22Rv1 (cell line): ENCODE measurements around the gene PKN1.
"Not testable (repeated sequence)": the region's sequence is repeated elsewhere in the genome, so short reads cannot be mapped to it uniquely, and the experiment has no call there.

ENCODE experiments used
- H3K27ac ChIP-seq: fragments of 450-650 bp; 2 replicates; pipeline ENCODE4 v1.5.1; 2017
- ZFX ChIP-seq: fragments of 450-650 bp; IDR thresholded peaks from 2 replicates; pipeline ENCODE4 v1.6.1; 2017; ENCODE audit warnings: antibody characterized with exemption, borderline replicate concordance
- TF ChIP-seq, protein P1 (sequence below): fragments of 450-650 bp; IDR thresholded peaks from 2 replicates; pipeline ENCODE4 v1.5.1; 2017; ENCODE audit warnings: mild to moderate bottlenecking

Gene PKN1

DNA sequence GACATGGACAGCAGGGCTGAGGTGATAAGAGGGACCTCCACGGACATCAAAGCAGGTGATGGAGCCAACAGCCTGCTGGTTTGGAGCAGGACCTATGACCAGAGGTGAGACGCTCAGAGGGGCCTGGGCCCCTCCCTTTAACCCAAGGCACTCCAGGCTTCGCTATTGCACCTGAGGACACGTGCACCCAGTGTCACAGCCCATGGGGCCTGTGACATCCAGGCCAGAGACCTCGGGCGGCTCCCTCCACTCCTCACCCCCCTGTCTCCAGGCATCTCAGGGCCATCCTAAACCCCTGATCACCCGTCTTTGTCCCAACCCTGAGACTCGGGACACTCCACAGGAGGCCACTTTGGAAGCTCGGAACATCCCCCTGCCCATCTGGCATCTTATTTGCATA, 38.9 kb upstream of the PKN1 start:
- TF ChIP-seq ZFX: no peak
- TF ChIP-seq, protein P1, sequence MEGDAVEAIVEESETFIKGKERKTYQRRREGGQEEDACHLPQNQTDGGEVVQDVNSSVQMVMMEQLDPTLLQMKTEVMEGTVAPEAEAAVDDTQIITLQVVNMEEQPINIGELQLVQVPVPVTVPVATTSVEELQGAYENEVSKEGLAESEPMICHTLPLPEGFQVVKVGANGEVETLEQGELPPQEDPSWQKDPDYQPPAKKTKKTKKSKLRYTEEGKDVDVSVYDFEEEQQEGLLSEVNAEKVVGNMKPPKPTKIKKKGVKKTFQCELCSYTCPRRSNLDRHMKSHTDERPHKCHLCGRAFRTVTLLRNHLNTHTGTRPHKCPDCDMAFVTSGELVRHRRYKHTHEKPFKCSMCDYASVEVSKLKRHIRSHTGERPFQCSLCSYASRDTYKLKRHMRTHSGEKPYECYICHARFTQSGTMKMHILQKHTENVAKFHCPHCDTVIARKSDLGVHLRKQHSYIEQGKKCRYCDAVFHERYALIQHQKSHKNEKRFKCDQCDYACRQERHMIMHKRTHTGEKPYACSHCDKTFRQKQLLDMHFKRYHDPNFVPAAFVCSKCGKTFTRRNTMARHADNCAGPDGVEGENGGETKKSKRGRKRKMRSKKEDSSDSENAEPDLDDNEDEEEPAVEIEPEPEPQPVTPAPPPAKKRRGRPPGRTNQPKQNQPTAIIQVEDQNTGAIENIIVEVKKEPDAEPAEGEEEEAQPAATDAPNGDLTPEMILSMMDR: no peak
- no peak overlapping the region for H3K27ac ChIP-seq

DNA sequence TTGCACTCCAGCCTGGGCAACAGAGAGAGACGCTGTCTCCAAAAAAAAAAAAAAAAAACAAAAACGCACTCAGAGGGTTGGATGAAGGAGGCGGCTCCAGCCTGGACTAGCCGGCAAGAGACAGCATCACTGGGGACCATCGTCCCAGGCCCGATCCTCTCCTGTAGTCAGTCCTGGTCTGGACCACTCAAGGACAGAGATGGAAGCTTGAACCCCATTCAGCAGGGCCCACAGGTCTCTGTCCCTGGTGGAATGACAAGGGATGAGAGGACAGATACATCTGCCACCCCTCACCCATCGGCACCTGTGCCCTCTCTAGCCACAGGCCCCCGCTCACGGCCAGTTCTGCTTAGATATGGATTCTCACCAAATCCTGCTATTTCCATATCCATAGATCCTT, 37.8 kb upstream of the PKN1 start:
- no peak overlapping the region for H3K27ac ChIP-seq
- TF ChIP-seq ZFX: no peak
- TF ChIP-seq, protein P1: no peak

DNA sequence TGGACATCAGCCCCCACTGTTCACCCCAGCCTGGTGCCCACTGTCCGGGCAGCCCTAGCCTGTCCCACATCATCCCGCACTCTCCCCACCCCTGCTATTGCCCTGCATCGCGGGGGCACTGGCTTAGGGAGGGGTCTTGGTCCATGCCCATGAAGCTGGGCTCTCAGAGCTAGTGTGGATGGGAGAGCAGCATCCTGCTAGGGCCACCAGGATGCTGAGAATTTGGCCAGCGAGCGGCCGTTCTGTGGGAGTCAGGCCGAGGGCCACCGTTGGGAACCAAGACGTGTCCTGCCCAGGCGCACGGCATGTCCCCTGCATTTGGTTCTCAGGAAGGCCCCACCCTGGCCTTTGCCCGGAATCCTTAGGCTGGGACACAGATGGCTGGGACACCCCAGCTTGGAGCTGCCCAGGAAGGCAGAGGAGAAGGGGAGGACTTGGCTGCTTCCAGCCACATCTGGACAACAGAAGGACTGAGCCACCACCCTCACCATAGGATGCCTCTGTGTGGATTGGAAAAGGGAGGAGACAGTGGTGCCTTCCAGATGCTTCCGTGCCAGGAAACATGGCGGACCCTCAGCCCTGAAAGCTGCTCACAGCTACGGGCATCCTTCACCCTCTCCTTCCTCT, 37.3 kb upstream of the PKN1 start:
- TF ChIP-seq ZFX: no peak
- TF ChIP-seq, protein P1: no peak
- no peak overlapping the region for H3K27ac ChIP-seq

DNA sequence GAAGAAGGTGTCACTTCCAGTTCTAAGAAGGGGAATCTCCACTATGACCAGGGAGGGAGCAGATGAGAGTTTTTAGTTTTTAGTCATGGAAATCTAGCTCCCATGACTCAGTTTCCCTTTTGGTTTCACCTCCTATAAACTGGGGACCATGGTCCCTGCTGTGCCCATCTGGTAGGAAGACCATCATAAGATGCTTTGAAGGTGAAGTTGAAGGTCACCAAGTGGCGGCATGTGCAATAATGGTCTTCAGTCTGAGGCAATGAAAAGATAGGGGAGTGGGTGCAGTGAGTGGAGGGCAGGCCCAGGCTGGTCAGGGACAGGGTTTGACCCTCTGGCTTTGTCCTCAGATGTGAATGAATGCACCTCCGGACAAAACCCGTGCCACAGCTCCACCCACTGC, 36.4 kb upstream of the PKN1 start:
- H3K27ac ChIP-seq: not testable (repeated sequence)

DNA sequence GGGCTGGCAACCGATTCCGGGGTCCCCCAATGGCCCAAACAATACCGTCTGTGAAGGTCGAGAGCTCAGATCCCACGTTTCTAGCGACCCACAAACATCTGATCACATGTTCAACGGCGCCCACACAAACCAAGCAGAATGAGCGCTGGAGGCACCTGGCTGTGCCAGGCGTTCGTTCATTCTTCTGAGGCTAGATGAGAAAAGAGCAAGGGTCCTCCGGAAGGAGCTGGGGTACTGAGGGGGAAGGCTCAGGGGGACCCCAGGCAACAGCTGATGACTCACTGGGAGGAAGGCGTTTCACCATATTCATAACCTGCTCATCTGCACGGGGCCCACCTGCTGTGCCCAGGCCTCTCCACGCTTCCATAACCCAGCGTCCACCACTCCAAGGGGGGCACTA, 35.9 kb upstream of the PKN1 start:
- not testable (repeated sequence) for H3K27ac ChIP-seq

DNA sequence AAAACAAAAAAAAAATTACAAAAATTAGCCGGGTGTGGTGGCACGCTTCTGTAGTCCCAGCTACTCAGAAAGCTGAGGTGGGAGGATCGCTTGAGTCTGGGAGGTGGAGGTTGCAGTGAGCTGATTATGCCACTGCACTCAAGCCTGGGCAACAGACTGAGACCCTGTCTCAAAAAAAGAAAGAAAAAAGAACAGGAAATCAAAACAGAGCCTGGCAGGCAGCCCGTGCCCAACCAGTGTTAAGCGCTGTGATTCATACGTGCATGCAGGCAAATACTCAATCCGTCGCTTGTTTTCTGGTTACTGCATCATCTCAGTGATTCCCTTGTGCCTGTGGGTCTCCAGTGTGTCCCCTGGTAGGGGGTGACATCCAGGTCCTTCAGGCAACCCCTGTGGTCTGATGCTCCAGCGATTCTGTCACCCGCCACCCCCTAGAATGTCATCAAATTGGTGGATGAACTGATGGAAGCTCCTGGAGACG, 32.1 kb upstream of the PKN1 start:
- H3K27ac ChIP-seq: no peak overlapping the region
- TF ChIP-seq ZFX: no peak
- TF ChIP-seq, protein P1: no peak

DNA sequence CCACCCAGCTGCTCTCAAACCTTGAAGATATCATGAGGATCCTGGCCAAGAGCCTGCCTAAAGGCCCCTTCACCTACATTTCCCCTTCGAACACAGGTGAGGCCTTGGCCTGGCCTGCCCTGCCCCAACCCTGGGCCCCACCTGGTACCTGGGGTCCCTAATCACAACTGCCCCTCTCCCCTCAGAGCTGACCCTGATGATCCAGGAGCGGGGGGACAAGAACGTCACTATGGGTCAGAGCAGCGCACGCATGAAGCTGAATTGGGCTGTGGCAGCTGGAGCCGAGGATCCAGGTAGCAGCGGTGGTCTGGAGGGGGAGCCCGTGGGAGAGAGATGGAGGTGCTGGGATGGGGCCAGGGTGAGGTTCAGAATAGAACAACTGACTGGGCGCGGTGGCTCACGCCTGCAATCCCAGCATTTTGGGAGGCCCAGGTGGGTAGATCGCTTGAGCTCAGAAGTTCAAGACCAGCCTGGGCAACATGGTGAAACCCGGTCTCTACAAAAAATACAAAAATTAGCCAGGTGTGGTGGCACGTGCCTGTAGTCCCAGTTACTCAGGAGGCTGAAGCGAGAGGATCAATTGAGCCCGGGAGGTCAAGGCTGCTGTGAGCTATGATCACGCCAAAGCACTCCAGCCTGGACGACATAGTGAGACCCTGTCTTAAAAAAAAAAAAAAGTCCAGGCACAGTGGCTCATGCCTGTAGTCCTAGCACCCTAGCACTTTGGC, 31.5 kb upstream of the PKN1 start:
- TF ChIP-seq ZFX: no peak
- TF ChIP-seq, protein P1: no peak
- H3K27ac ChIP-seq: no peak overlapping the region

DNA sequence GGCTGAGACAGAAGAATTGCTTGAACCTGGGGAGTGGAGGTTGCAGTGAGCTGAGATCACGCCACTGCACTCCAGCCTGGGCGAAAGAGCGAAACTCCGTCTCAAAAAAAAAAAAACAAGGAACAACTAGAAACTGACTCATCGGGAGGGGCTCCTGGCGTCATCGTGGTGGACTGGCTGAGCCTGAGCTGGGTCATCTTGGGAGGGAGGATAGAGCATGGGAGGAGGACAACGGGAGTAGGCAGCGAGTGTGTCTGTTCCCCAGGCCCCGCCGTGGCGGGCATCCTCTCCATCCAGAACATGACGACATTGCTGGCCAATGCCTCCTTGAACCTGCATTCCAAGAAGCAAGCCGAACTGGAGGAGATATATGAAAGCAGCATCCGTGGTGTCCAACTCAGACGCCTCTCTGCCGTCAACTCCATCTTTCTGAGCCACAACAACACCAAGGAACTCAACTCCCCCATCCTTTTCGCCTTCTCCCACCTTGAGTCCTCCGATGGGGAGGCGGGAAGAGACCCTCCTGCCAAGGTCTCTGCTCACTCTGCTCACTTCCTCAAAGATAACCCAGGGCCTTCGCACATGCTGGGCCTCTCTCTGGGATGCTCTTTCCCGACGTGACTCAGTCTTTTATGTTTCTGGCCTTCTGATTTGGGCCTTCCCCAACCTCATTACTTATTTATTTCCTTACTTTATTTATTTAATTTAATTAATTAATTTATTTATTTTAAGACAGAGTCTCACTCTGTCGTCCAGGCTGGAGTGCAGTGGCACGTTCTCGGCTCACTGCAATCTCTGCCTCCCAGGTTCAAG, 30.6 kb upstream of the PKN1 start:
- TF ChIP-seq ZFX: no peak
- TF ChIP-seq, protein P1: no peak
- no peak overlapping the region for H3K27ac ChIP-seq

DNA sequence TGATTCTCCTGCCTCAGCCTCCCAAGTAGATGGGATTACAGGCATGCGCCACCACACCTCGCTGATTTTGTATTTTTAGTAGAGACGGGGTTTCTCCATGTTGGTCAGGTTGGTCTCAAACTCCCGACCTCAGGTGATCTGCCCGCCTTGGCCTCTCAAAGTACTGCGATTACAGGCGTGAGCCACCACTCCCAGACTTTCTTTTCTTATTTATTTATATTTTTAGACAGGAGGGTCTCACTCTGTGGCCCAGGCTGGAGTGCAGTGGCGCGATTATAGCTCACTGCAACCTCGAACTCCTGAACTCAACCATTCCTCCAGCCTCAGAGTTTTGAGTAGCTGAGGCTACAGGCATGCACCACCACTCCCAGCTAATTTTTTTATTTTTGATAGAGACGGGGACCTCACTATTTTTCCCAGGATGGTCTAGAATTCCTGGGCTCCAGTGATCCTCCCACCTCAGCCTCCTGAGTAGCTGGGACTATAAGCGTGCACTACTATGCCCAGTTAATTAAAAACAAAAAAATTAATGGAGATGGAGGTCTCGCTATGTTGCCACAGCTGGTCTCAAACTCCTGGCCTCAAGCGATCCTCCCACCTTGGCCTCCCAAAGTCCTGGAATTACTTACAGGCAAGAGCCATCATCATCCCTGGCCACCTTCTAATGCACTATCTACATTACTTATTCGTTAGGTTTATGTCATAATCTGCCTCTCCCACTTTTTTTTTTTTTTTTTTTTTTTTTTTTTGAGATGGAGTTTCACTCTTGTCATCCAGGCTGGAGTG, 29.8 kb upstream of the PKN1 start:
- H3K27ac ChIP-seq: not testable (repeated sequence)
